BE2C (cell line): Measurements from ENCODE around the gene CAPN5.

ENCODE experiments used
- DNase-seq: peaks from one replicate; pipeline ENCODE4 v3.0.0-alpha.2; 2020
- H3K27me3 ChIP-seq: fragments of 250-450 bp; sonication (Bioruptor Pico); 2 replicates; pipeline ENCODE4 v1.5.1; 2020; ENCODE audit warnings: mild to moderate bottlenecking
- H3K36me3 ChIP-seq: fragments of 250-450 bp; sonication (Bioruptor Pico); 2 replicates; pipeline ENCODE4 v1.5.1; 2020; ENCODE audit warnings: mild to moderate bottlenecking
- H3K4me1 ChIP-seq: fragments of 250-450 bp; sonication (Bioruptor Pico); 2 replicates; pipeline ENCODE4 v1.5.1; 2020
- H3K4me3 ChIP-seq: 2 replicates; pipeline ENCODE4 v1.5.1; 2011; ENCODE audit warnings: low read depth, low read length
- H3K9me3 ChIP-seq: fragments of 250-450 bp; sonication (Bioruptor Pico); 2 replicates; pipeline ENCODE4 v1.5.1; 2020
- CTCF ChIP-seq: IDR thresholded peaks from 2 replicates; pipeline ENCODE4 v1.5.1; 2012; ENCODE audit warnings: mild to moderate bottlenecking, low read depth, low read length

Gene CAPN5

GRCh38 chr11:77086521-77087472 lies 20.0 kb downstream of the CAPN5 start:
- no peak overlapping the region for H3K4me3 ChIP-seq
- H3K9me3 ChIP-seq: no peaks in the 10 kb centered on the region
- H3K4me1 ChIP-seq: peaks cover 8% of the 10 kb centered on the region
- DNase-seq: peak; percentile 4
- TF ChIP-seq CTCF: no peak
- no peaks in the 10 kb centered on the region for H3K36me3 ChIP-seq
- H3K27me3 ChIP-seq: no peaks in the 10 kb centered on the region

DNA sequence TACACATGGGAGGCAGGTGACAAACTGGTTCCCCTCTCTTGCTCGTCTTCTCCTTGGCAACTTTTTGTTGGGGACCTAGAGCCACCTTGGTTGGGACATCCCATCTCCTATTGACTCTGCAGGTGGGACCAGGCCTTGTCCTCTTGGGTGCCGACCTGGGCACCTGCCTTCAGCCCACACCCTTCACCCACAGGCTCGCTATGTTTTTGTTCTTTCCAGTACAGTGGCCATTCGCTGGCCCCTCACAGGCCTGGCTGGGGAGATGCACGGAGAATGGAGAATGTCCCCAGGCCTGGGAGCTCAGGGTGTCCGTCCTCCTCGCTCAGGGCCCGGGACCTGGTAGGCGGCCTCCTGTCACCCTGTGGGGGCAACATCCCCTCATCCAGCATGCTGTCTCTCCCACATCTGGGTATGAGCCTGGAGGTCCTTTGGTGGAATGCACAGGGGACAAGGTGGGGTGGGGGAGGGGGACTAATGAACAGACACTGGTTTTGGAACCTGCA lies 21.0 kb downstream of the CAPN5 start:
- no peak for TF ChIP-seq CTCF
- Histone ChIP-seq H3K4me3 (no peak overlapping the region), H3K36me3 (no peaks in the 10 kb centered on the region), H3K9me3 (no peaks in the 10 kb centered on the region), H3K27me3 (no peaks in the 10 kb centered on the region), H3K4me1 (no peaks in the 10 kb centered on the region)
- peak; percentile 4 for DNase-seq

DNA sequence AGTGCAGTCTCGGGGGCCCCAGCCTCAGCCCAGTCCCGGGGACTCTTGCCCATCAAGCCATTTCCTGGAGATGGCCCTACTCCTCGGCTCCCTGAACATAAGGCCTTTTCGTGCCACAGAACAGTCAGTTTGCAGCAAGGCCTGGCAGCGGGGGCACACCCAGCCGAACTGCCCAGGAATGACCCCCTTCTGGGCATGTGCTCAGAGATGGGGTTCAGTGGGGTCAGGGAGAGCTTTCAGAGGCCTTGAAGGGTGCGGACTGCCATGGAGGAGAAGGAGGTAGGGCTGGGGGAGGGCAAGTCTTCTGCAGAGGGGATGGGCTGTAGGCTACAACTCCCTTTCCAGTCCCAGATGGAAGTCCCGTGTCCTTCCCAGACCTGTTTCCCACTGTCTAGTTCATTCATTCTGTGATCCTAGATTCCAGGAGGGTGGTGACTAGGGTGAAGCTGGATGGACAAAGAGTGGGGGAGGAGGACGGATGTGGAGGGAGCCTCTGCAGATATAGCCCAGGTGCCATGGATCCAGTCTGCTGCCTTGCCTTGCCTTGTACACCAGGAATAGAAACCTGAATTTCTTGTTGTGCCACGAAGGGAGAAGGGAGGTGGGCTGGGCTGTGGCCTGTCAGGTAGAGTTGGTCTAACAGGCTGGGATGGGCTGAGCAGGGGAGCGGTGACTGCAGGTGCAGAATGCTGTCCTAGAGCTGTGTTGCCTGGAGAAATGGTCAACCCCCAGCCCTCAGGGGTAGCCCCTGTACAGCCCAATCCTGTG lies 21.6 kb downstream of the CAPN5 start:
- no peaks in the 10 kb centered on the region for H3K36me3 ChIP-seq
- H3K4me3 ChIP-seq: no peak overlapping the region
- no peaks in the 10 kb centered on the region for H3K4me1 ChIP-seq
- TF ChIP-seq CTCF: no peak
- no peaks in the 10 kb centered on the region for H3K9me3 ChIP-seq
- no peak for DNase-seq
- no peaks in the 10 kb centered on the region for H3K27me3 ChIP-seq

DNA sequence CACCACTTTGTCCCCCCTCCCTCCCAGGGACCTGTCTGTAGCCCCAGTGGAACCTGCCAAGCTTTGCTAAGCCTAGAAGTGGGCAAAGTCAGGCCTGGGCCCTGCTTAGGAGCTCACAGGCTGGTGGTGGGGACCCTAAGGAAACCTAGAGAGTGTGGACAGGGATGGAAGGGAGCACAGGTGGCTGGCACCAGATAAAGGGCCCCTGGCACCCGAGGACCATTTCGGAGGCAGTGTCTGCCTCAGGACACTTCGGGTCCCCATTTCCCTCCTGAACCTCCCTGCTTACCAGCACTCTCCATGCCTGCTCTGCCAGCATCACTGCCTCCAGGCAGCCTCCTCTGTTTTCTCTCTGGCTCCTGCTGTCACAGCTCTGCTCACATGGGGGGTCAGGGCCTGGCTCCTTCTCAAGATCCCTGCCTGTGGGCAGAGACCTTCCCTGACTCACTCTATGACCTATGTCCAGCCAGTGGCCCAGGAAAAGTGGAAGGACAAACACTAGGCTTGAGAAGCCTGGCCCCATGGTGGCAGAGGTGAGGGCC lies 22.3 kb downstream of the CAPN5 start:
- DNase-seq: peak; percentile 2
- no peak overlapping the region for H3K4me3 ChIP-seq
- no peaks in the 10 kb centered on the region for H3K4me1 ChIP-seq
- no peaks in the 10 kb centered on the region for H3K36me3 ChIP-seq
- no peak for TF ChIP-seq CTCF
- no peaks in the 10 kb centered on the region for H3K27me3 ChIP-seq
- no peaks in the 10 kb centered on the region for H3K9me3 ChIP-seq

DNA sequence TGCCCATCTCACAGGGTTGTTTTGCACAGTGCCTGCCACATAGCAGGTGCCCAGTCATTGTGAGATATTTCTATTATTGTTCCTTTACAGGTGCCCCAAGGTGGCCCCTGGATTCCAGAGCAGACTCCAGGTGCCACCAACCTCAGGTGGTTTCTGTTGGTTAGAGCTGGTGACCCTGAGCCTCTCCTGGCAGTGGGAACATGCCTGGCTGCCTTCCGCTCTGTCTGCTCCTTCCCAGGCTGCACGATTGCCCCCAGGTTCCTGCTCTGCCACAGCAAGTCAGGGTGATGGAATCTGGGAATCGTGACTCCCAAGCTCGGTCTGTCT lies 23.2 kb downstream of the CAPN5 start:
- DNase-seq: no peak

More for the DNA sequence above, 23.2 kb downstream of the CAPN5 start:
- Histone ChIP-seq H3K27me3 (no peaks in the 10 kb centered on the region), H3K4me3 (no peak overlapping the region), H3K9me3 (no peaks in the 10 kb centered on the region), H3K36me3 (no peaks in the 10 kb centered on the region; the same call in 1 of the 2 replicates), H3K4me1 (no peaks in the 10 kb centered on the region)
- TF ChIP-seq CTCF: no peak
